Measurements from ENCODE around the gene CDC5L.

CDC5L gene

GRCh38 chr6:44477293-44477894 lies 89.9 kb downstream of the CDC5L start:
- no peak for DNase-seq

GRCh38 chr6:44478158-44478557 lies 90.7 kb downstream of the CDC5L start:
- DNase-seq = no peak

- no peak for DNase-seq
These were observed 91.2 kb downstream of the CDC5L start for GRCh38 chr6:44478591-44479254.

GRCh38 chr6:44480097-44480541 lies 92.6 kb downstream of the CDC5L start:
- DNase-seq = no peak

GRCh38 chr6:44481056-44481455 lies 93.5 kb downstream of the CDC5L start:
- DNase-seq = no peak

GRCh38 chr6:44481760-44482159 lies 94.3 kb downstream of the CDC5L start:
- DNase-seq = no peak

- no peak for DNase-seq
These were observed 98.3 kb downstream of the CDC5L start for GRCh38 chr6:44485601-44486401.

- DNase-seq = no peak
These were observed 99.5 kb downstream of the CDC5L start for GRCh38 chr6:44487002-44487401.

- no peak for DNase-seq
These were observed 100.1 kb downstream of the CDC5L start for GRCh38 chr6:44487586-44487985.

GRCh38 chr6:44489910-44490604 lies 102.6 kb downstream of the CDC5L start:
- DNase-seq = no peak

- no peak for DNase-seq
These were observed 105.6 kb downstream of the CDC5L start for GRCh38 chr6:44493132-44493531.

GRCh38 chr6:44493593-44493992 lies 106.1 kb downstream of the CDC5L start:
- no peak for DNase-seq

GRCh38 chr6:44494011-44494501 lies 106.5 kb downstream of the CDC5L start:
- no peak for DNase-seq

GRCh38 chr6:44495036-44495901 lies 107.8 kb downstream of the CDC5L start:
- no peak for DNase-seq

GRCh38 chr6:44496665-44497369 lies 109.3 kb downstream of the CDC5L start:
- no peak for DNase-seq

GRCh38 chr6:44497807-44498206 lies 110.3 kb downstream of the CDC5L start:
- no peak for DNase-seq

GRCh38 chr6:44498436-44498835 lies 110.9 kb downstream of the CDC5L start:
- DNase-seq = no peak

- no peak for DNase-seq
These were observed 112.1 kb downstream of the CDC5L start for GRCh38 chr6:44499609-44500008.
